GM12878 (cell line): Measurements from ENCODE around the gene AIG1. TPM values are rescaled to one million over a fixed set of nuclear protein-coding genes. Genes with fewer than 3 reads are reported as not detected.
"Not testable (repeated sequence)": the region's sequence is repeated elsewhere in the genome, so short reads cannot be mapped to it uniquely, and the experiment has no call there.

Source experiments
- ATAC-seq: fragments of 200-7000 bp; cut with Tn5 transposase; 3 replicates; pipeline ENCODE4 v1.9.1; 2020; ENCODE audit warnings: mild to moderate bottlenecking, moderate library complexity
- BruUV-seq: library from RNA; stranded (reverse); fragments of 400-500 nt; replicated peaks from 2 replicates; lab custom pipeline; 2021; lab: Mats Ljungman, UMichigan
- CTCF ChIA-PET: fragments of 300-600 bp; sonication (Branson Sonifier 250); formaldehyde crosslinking; extraction: SDS; loops from one replicate; lab custom pipeline; 2021; ENCODE audit warnings: inconsistent platforms; lab: Yijun Ruan, JAX
- POLR2A ChIA-PET: fragments of 350-600 bp; formaldehyde crosslinking; extraction: SDS; loops from one replicate; lab custom pipeline; 2021; ENCODE audit warnings: inconsistent platforms; lab: Charles Lee
- RAD21 ChIA-PET: fragments of 300-600 bp; sonication (Branson Sonifier 250); formaldehyde crosslinking; loops from one replicate; lab custom pipeline; 2023; ENCODE audit warnings: antibody characterized with exemption; ENCODE audit not compliant: unreplicated experiment; lab: Charles Lee
- SMC1A ChIA-PET: fragments of 300-600 bp; sonication (Branson Sonifier 250); formaldehyde crosslinking; loops from one replicate; lab custom pipeline; 2023; ENCODE audit not compliant: unreplicated experiment, uncharacterized antibody; lab: Charles Lee
- DNase-seq: peaks from one replicate; pipeline ENCODE4 v3.0.0-alpha.2; 2011; ENCODE audit warnings: low read depth, low spot score
- FAIRE-seq: peaks from 3 replicates; lab custom pipeline; 2011; peaks lifted over from hg19 to GRCh38; lab: Jason Lieb, UNC
- H2AFZ ChIP-seq: 2 replicates; pipeline ENCODE4 v1.6.0; 2011; ENCODE audit warnings: low read depth, low read length, control low read depth; ENCODE audit not compliant: control insufficient read depth
- H3K27ac ChIP-seq: 2 replicates; pipeline ENCODE4 v1.5.1; 2011; ENCODE audit warnings: control low read depth; ENCODE audit not compliant: control insufficient read depth, insufficient read depth
- H3K27me3 ChIP-seq, 2 experiments: replicated peaks in 1 of 2; 2 replicates each; pipeline versions ENCODE4 v1.6.0 to v1.6.1; 2011; ENCODE audit warnings: low read length in 1 of 2; ENCODE audit not compliant: control insufficient read depth in 2 of 2, insufficient read depth in 2 of 2
- H3K36me3 ChIP-seq, 2 experiments: 2 replicates each; pipeline ENCODE4 v1.5.1; 2011; ENCODE audit warnings: low read length in 1 of 2; ENCODE audit not compliant: control insufficient read depth in 2 of 2, insufficient read depth in 2 of 2
- H3K4me1 ChIP-seq: 2 replicates; pipeline ENCODE4 v1.6.1; 2011; ENCODE audit warnings: mild to moderate bottlenecking, low read length, moderate library complexity, mixed read lengths; ENCODE audit not compliant: control insufficient read depth, insufficient read depth
- H3K4me2 ChIP-seq: 2 replicates; pipeline ENCODE4 v1.6.0; 2011; ENCODE audit warnings: control low read depth; ENCODE audit not compliant: control insufficient read depth, insufficient read depth
- H3K4me3 ChIP-seq: fragments of 200-600 bp; sonication (generic); 2 replicates; pipeline ENCODE4 v1.5.1; 2016
- H3K79me2 ChIP-seq: 2 replicates; pipeline ENCODE4 v1.6.0; 2011; ENCODE audit warnings: low read length; ENCODE audit not compliant: control insufficient read depth, insufficient read depth
- H3K9ac ChIP-seq: 2 replicates; pipeline ENCODE4 v1.8.0; 2011; ENCODE audit warnings: low read length, control low read depth, mixed read lengths; ENCODE audit not compliant: control insufficient read depth, insufficient read depth
- H3K9me3 ChIP-seq: replicated peaks from 3 replicates; pipeline ENCODE4 v1.5.1; 2011; ENCODE audit warnings: mild to moderate bottlenecking, low read length; ENCODE audit not compliant: control insufficient read depth, insufficient read depth
- H4K20me1 ChIP-seq: 2 replicates; pipeline ENCODE4 v1.6.0; 2011; ENCODE audit not compliant: control insufficient read depth, insufficient read depth
- CBX5 ChIP-seq: sonication (generic); IDR thresholded peaks from 2 replicates; pipeline ENCODE4 v1.6.1; 2016; ENCODE audit warnings: low read depth, moderate library complexity, mild to moderate bottlenecking, inconsistent platforms
- CHD4 ChIP-seq: fragments of 200-600 bp; sonication (generic); IDR thresholded peaks from 2 replicates; pipeline ENCODE4 v1.6.1; 2016; ENCODE audit warnings: mild to moderate bottlenecking
- PAX5 ChIP-seq: IDR thresholded peaks from 2 replicates; pipeline ENCODE4 v1.6.1; 2011; ENCODE audit warnings: low read depth, low read length, borderline replicate concordance
- RAD21 ChIP-seq: IDR thresholded peaks from 2 replicates; pipeline ENCODE4 v1.6.1; 2011; ENCODE audit warnings: mild to moderate bottlenecking, low read depth, low read length, moderate library complexity; ENCODE audit not compliant: insufficient read depth
- RAD51 ChIP-seq: fragments of 450-650 bp; IDR thresholded peaks from 2 replicates; pipeline ENCODE4 v1.6.1; 2016; ENCODE audit warnings: moderate library complexity, mild to moderate bottlenecking, inconsistent platforms
- SIN3A ChIP-seq: IDR thresholded peaks from 2 replicates; pipeline ENCODE4 v1.6.1; 2012; ENCODE audit warnings: low read depth, low read length, improper control_type of control experiment
- TAF1 ChIP-seq: IDR thresholded peaks from 2 replicates; pipeline ENCODE4 v1.6.1; 2011; ENCODE audit warnings: mild to moderate bottlenecking, low read depth, low read length, borderline replicate concordance
- YY1 ChIP-seq: IDR thresholded peaks from 2 replicates; pipeline ENCODE4 v1.6.1; 2011; ENCODE audit warnings: low read depth, mild to moderate bottlenecking, low read length
- WGBS: methylation state at CpG from one replicate; pipeline ENCODE4 v1.1.6; 2016; ENCODE audit warnings: low lambda C conversion rate; ENCODE audit not compliant: insufficient replicate concordance, insufficient coverage; ENCODE audit errors: missing lambda C conversion rate; 5-methylcytosine and 5-hydroxymethylcytosine counted together
- in situ Hi-C: fragments of 300-500 bp; cut with MboI; formaldehyde crosslinking; loops from 9 replicates; pipeline ENCODE4 v1.14.3; 2018; ENCODE audit warnings: mixed read lengths
- intact Hi-C: fragments of 100-400 bp; cut with micrococcal nuclease; formaldehyde crosslinking; loops from one replicate; pipeline ENCODE4 v1.14.2; 2022; ENCODE audit not compliant: unreplicated experiment
- polyA plus RNA-seq, 11 experiments: library from polyadenylated mRNA; depleted of rRNA in 4 of 11; unstranded in 6 of 11; stranded (reverse) in 5 of 11; fragments of >200 nt; fragmentation: Nextera tagmentation in 4 of 11; fragmentation: Illumina TruSeq in 1 of 11; extraction: Ambion mirVana in 4 of 11; extraction: Trizol in 1 of 11; gene quantifications; 1 replicate in 1 of 11; 2 replicates in 10 of 11; pipeline versions ENCODE4 v1.2.1 to v1.2.3, GENCODE V29; 2011 to 2016; ENCODE audit warnings: inconsistent platforms in 2 of 11, missing spikeins in 2 of 11, low read depth in 1 of 11
- total RNA-seq, 4 experiments: library from RNA; depleted of rRNA in 3 of 4; stranded (reverse); fragments of >200 nt in 3 of 4; fragmentation: Illumina TruSeq in 1 of 4; extraction: Trizol in 1 of 4; gene quantifications; 2 replicates each; pipeline versions ENCODE4 v1.2.1 to v1.2.3, GENCODE V29; 2013 to 2021
- TF ChIP-seq, protein P1 (sequence below): fragments of 450-650 bp; formaldehyde crosslinking; IDR thresholded peaks from 2 replicates; pipeline ENCODE4 v1.4.0; 2020; ENCODE audit warnings: mild to moderate bottlenecking, moderate library complexity
- TF ChIP-seq, protein P2 (sequence below): fragments of 450-650 bp; IDR thresholded peaks from 2 replicates; pipeline ENCODE4 v1.6.1; 2017; ENCODE audit warnings: mild to moderate bottlenecking, moderate library complexity

AIG1 gene
- total and polyA plus RNA-seq, 10 of the 15 experiments (the other 5 are each of a cell fraction or from before 2014, with no cell fraction given), result 27.0 to 74.5 (median 36.4) TPM

DNA sequence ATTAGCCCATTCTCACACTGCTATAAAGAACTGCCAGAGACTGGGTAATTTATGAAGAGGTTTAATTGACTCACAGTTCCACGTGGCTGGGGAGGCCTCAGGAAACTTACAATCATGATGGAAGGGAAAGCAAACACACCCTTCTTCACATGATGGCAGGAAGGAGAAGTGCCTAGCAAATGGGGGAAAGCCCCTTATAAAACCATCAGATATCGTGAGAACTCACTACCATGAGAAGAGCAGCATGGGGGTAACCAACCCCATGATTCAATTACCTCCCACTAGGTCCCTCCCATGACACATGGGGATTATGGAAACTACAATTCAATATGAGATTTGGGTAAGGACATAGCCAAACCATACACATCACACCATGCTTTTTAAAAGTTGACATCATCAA is 39.8 kb upstream of the AIG1 start:
- H3K9me3 ChIP-seq, H3K4me2 ChIP-seq, H3K79me2 ChIP-seq, H3K9ac ChIP-seq, H4K20me1 ChIP-seq, H3K4me1 ChIP-seq, H3K36me3 ChIP-seq, RAD21 ChIA-PET, FAIRE-seq, H3K27me3 ChIP-seq, POLR2A ChIA-PET, H3K4me3 ChIP-seq, H3K27ac ChIP-seq, CTCF ChIA-PET, BruUV-seq, in situ Hi-C loops, DNase-seq, H2AFZ ChIP-seq, intact Hi-C loops, ATAC-seq: not testable (repeated sequence)
- WGBS, result 33% methylated on average over 2 of the region's 2 CpGs
- SMC1A ChIA-PET, result interaction anchor here (0.6 kb wide), 1 partner anchor 240 kb away, joined by 3 read pairs; no protein-coding TSS in a partner anchor

GRCh38 chr6:143021543-143021942 is 39.1 kb upstream of the AIG1 start:
- BruUV-seq, result no TSS peak
- Histone ChIP-seq H2AFZ (no peak overlapping the region), H3K36me3 (no peaks in the 10 kb centered on the region), H3K79me2 (no peaks in the 10 kb centered on the region), H3K27ac (no peak overlapping the region), H3K9ac (no peak overlapping the region), H3K4me3 (no peak overlapping the region), H3K4me1 (no peaks in the 10 kb centered on the region), H3K27me3 (no peaks in the 10 kb centered on the region), H4K20me1 (no peaks in the 10 kb centered on the region), H3K4me2 (no peak overlapping the region), H3K9me3 (peaks cover 2% of the 10 kb centered on the region; the same call in 2 of the 3 replicates)
- ChIA-PET RAD21 (no interaction called here), POLR2A (no interaction called here), CTCF (interaction anchor here (1.8 kb wide), 1 partner anchor 9 kb away, joined by 5 read pairs; no protein-coding TSS in a partner anchor), SMC1A (interaction anchor here (0.6 to 7.3 kb wide), 3 partner anchors 59 to 326 kb away, joined by 3 to 123 read pairs (median 3); no protein-coding TSS in a partner anchor)
- 67% methylated on average over 6 of the region's 6 CpGs for WGBS
- no peak for FAIRE-seq
- DNase-seq, result no peak
- in situ Hi-C loops, result no loop called here
- intact Hi-C loops, result no loop called here
- no peak for ATAC-seq
- TF ChIP-seq CHD4, result no peak
- TF ChIP-seq RAD21, result no peak
- TF ChIP-seq, protein P1, sequence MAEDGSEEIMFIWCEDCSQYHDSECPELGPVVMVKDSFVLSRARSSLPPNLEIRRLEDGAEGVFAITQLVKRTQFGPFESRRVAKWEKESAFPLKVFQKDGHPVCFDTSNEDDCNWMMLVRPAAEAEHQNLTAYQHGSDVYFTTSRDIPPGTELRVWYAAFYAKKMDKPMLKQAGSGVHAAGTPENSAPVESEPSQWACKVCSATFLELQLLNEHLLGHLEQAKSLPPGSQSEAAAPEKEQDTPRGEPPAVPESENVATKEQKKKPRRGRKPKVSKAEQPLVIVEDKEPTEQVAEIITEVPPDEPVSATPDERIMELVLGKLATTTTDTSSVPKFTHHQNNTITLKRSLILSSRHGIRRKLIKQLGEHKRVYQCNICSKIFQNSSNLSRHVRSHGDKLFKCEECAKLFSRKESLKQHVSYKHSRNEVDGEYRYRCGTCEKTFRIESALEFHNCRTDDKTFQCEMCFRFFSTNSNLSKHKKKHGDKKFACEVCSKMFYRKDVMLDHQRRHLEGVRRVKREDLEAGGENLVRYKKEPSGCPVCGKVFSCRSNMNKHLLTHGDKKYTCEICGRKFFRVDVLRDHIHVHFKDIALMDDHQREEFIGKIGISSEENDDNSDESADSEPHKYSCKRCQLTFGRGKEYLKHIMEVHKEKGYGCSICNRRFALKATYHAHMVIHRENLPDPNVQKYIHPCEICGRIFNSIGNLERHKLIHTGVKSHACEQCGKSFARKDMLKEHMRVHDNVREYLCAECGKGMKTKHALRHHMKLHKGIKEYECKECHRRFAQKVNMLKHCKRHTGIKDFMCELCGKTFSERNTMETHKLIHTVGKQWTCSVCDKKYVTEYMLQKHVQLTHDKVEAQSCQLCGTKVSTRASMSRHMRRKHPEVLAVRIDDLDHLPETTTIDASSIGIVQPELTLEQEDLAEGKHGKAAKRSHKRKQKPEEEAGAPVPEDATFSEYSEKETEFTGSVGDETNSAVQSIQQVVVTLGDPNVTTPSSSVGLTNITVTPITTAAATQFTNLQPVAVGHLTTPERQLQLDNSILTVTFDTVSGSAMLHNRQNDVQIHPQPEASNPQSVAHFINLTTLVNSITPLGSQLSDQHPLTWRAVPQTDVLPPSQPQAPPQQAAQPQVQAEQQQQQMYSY (CRISPR knock-in tag), result no peak
- no peak for TF ChIP-seq RAD51
- TF ChIP-seq PAX5, result no peak
- no peak for TF ChIP-seq YY1
- no peak for TF ChIP-seq CBX5
- TF ChIP-seq, protein P2, sequence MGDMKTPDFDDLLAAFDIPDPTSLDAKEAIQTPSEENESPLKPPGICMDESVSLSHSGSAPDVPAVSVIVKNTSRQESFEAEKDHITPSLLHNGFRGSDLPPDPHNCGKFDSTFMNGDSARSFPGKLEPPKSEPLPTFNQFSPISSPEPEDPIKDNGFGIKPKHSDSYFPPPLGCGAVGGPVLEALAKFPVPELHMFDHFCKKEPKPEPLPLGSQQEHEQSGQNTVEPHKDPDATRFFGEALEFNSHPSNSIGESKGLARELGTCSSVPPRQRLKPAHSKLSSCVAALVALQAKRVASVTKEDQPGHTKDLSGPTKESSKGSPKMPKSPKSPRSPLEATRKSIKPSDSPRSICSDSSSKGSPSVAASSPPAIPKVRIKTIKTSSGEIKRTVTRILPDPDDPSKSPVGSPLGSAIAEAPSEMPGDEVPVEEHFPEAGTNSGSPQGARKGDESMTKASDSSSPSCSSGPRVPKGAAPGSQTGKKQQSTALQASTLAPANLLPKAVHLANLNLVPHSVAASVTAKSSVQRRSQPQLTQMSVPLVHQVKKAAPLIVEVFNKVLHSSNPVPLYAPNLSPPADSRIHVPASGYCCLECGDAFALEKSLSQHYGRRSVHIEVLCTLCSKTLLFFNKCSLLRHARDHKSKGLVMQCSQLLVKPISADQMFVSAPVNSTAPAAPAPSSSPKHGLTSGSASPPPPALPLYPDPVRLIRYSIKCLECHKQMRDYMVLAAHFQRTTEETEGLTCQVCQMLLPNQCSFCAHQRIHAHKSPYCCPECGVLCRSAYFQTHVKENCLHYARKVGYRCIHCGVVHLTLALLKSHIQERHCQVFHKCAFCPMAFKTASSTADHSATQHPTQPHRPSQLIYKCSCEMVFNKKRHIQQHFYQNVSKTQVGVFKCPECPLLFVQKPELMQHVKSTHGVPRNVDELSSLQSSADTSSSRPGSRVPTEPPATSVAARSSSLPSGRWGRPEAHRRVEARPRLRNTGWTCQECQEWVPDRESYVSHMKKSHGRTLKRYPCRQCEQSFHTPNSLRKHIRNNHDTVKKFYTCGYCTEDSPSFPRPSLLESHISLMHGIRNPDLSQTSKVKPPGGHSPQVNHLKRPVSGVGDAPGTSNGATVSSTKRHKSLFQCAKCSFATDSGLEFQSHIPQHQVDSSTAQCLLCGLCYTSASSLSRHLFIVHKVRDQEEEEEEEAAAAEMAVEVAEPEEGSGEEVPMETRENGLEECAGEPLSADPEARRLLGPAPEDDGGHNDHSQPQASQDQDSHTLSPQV, result no peak
- TF ChIP-seq TAF1, result no peak
- no peak for TF ChIP-seq SIN3A
